Stomach (tissue), 9 donors: ENCODE results near the gene SMAD4. TPM values are rescaled to one million over a fixed set of nuclear protein-coding genes. Genes with fewer than 3 reads are reported as not detected.
"Not testable (repeated sequence)": the region's sequence is repeated elsewhere in the genome, so short reads cannot be mapped to it uniquely, and the experiment has no call there.

Source experiments
- DNase-seq, 2 donors: peaks; one replicate each; pipeline versions ENCODE4 v3.0.0 to v3.0.0-alpha.2; 2013 to 2019
- H3K27ac ChIP-seq, 5 donors: fragments of 200-600 bp in 4 of 5; sonication (generic) in 4 of 5; one replicate each; pipeline ENCODE4 v1.5.1; 2013 to 2019; ENCODE audit warnings: mild to moderate bottlenecking in 1 of 5, moderate library complexity in 1 of 5
- H3K27me3 ChIP-seq, 3 donors: fragments of 200-600 bp; sonication (generic); one replicate each; pipeline ENCODE4 v1.5.1; 2017 to 2019; ENCODE audit warnings: mixed run types in 1 of 3
- H3K36me3 ChIP-seq, 4 donors: fragments of 200-600 bp; sonication (generic); 1 replicate in 3 of 4; 2 replicates in 1 of 4; pipeline ENCODE4 v1.5.1; 2016 to 2019
- H3K4me1 ChIP-seq, 4 donors: fragments of 200-600 bp; sonication (generic); one replicate each; pipeline ENCODE4 v1.5.1; 2016 to 2019
- H3K4me3 ChIP-seq, 4 donors: fragments of 200-600 bp; sonication (generic) in 3 of 4; one replicate each; pipeline ENCODE4 v1.5.1; 2016 to 2019; ENCODE audit warnings: mild to moderate bottlenecking in 1 of 4
- H3K9me3 ChIP-seq, 4 donors: fragments of 200-600 bp; sonication (generic); one replicate each; pipeline ENCODE4 v1.5.1; 2016 to 2019
- CTCF ChIP-seq, 7 experiments: fragments of 450-650 bp in 4 of 7; fragments of 200-600 bp in 3 of 7; sonication (generic) in 3 of 7; IDR thresholded peaks; one replicate each; pipeline ENCODE4 v1.5.1; 2016 to 2019; ENCODE audit warnings: antibody characterized with exemption in 7 of 7, control low read depth in 2 of 7, mild to moderate bottlenecking in 1 of 7
- EP300 ChIP-seq: sonication (generic); formaldehyde crosslinking; IDR thresholded peaks from one replicate; pipeline ENCODE4 v1.6.1; 2017; ENCODE audit warnings: antibody characterized with exemption
- POLR2A ChIP-seq, 4 donors: fragments of 450-650 bp; IDR thresholded peaks; one replicate each; pipeline ENCODE4 v1.6.1; 2016; ENCODE audit warnings: antibody characterized with exemption in 4 of 4, control low read depth in 2 of 4, mild to moderate bottlenecking in 1 of 4, moderate library complexity in 1 of 4
- POLR2AphosphoS5 ChIP-seq, 3 donors: sonication (generic); formaldehyde crosslinking; IDR thresholded peaks; one replicate each; pipeline ENCODE4 v1.6.1; 2016; ENCODE audit warnings: antibody characterized with exemption in 3 of 3
- WGBS, 5 donors: extraction: QIAGEN DNeasy Blood & Tissue Kit in 3 of 5; methylation state at CpG; one replicate each; pipeline versions ENCODE4 v1.1.5 to v1.1.7; 2013 to 2018; 5-methylcytosine and 5-hydroxymethylcytosine counted together
- intact Hi-C: fragments of 100-400 bp; cut with DNase I; formaldehyde crosslinking; loops from one replicate; pipeline ENCODE4 v1.15.1; 2023; ENCODE audit warnings: low total_unique reads
- polyA plus RNA-seq, 3 donors: library from polyadenylated mRNA; stranded (reverse); fragments of 200-250 nt; gene quantifications; one replicate each; pipeline ENCODE4 v1.2.3, GENCODE V29; 2013
- total RNA-seq, 5 donors: library from RNA; depleted of rRNA; stranded (reverse); fragments of >200 nt; gene quantifications; one replicate each; pipeline versions ENCODE4 v1.1.0 to v1.2.3, GENCODE V29; 2014 to 2016
- donor health status: healthy with polysubstance abuse.
- donor health status: Bipolar disorder and iron deficiency.
- donor health status: healthy.

The SMAD4 gene
- total and polyA plus RNA-seq, 8 donors = 10.4 to 184 (median 68.1) TPM

GRCh38 chr18:51091270-51091669, 61.3 kb downstream of the SMAD4 start:
- Histone ChIP-seq H3K4me1 (no peaks in the 10 kb centered on the region), H3K27ac (no peak overlapping the region), H3K9me3 (peaks cover 0 to 13% (median 2%) of the 10 kb centered on the region in 4 donors), H3K36me3 (peaks cover 0 to 9% (median 5%) of the 10 kb centered on the region in 4 donors), H3K27me3 (no peaks in the 10 kb centered on the region), H3K4me3 (no peak overlapping the region)
- intact Hi-C loops = no loop called here
- TF ChIP-seq EP300 (no peak), POLR2AphosphoS5 (IDR thresholded peaks at IDR 0.05) (no peak), POLR2A (IDR thresholded peaks at IDR 0.05) (no peak), CTCF (IDR thresholded peaks at IDR 0.05) (no peak)
- DNase-seq = no peak
- WGBS, 5 donors = 64 to 78% (median 71%) methylated on average over 5 of the region's 5 CpGs

- no peak for DNase-seq
- WGBS, 5 donors = 44 to 78% (median 53%) methylated on average over 1 to 2 of the region's 2 CpGs
- TF ChIP-seq POLR2AphosphoS5 (IDR thresholded peaks at IDR 0.05) (no peak), POLR2A (IDR thresholded peaks at IDR 0.05) (no peak), CTCF (IDR thresholded peaks at IDR 0.05) (no peak), EP300 (no peak)
- intact Hi-C loops = no loop called here
- H3K36me3 ChIP-seq = peaks cover 0 to 2% (median under 1%) of the 10 kb centered on the region in 4 donors
- peaks cover 0 to 13% (median 2%) of the 10 kb centered on the region in 4 donors for H3K9me3 ChIP-seq
- no peaks in the 10 kb centered on the region for H3K4me1 ChIP-seq
- no peak overlapping the region for H3K4me3 ChIP-seq
- H3K27me3 ChIP-seq = no peaks in the 10 kb centered on the region
- H3K27ac ChIP-seq = no peak overlapping the region
These were observed 62.1 kb downstream of the SMAD4 start for GRCh38 chr18:51092117-51092516.

GRCh38 chr18:51092967-51093366, 63.0 kb downstream of the SMAD4 start:
- H3K4me1 ChIP-seq, intact Hi-C loops, H3K4me3 ChIP-seq, DNase-seq, H3K36me3 ChIP-seq, H3K27me3 ChIP-seq, H3K27ac ChIP-seq: not testable (repeated sequence)
- 93 to 100% (median 96%) methylated on average over 1 of the region's 1 CpG for WGBS, 5 donors
- peaks cover 0 to 11% (median 2%) of the 10 kb centered on the region in 4 donors for H3K9me3 ChIP-seq

- no peak for DNase-seq
- no peak for TF ChIP-seq EP300
- no peak for TF ChIP-seq CTCF (IDR thresholded peaks at IDR 0.05)
- TF ChIP-seq POLR2AphosphoS5 (IDR thresholded peaks at IDR 0.05) = no peak
- TF ChIP-seq POLR2A (IDR thresholded peaks at IDR 0.05) = no peak
- Histone ChIP-seq H3K27me3 (no peaks in the 10 kb centered on the region), H3K9me3 (peaks cover 0 to 6% (median 0%) of the 10 kb centered on the region in 4 donors), H3K4me3 (no peak overlapping the region), H3K27ac (no peak overlapping the region), H3K4me1 (no peaks in the 10 kb centered on the region), H3K36me3 (no peaks in the 10 kb centered on the region)
- intact Hi-C loops = no loop called here
- 44 to 64% (median 59%) methylated on average over 6 of the region's 6 CpGs for WGBS, 5 donors
These were observed 67.2 kb downstream of the SMAD4 start for GRCh38 chr18:51097021-51097822.

- Histone ChIP-seq H3K4me3 (no peak overlapping the region), H3K9me3 (peaks cover 0 to 6% (median 0%) of the 10 kb centered on the region in 4 donors), H3K27ac (no peak overlapping the region), H3K36me3 (no peaks in the 10 kb centered on the region), H3K27me3 (no peaks in the 10 kb centered on the region), H3K4me1 (no peaks in the 10 kb centered on the region)
- TF ChIP-seq POLR2AphosphoS5 (IDR thresholded peaks at IDR 0.05) (no peak), EP300 (no peak), CTCF (IDR thresholded peaks at IDR 0.05) (no peak)
- WGBS, 5 donors = 72 to 82% (median 80%) methylated on average over 5 of the region's 5 CpGs
- intact Hi-C loops = no loop called here
- DNase-seq = no peak
These were observed 68.1 kb downstream of the SMAD4 start for GRCh38 chr18:51098082-51098481.
